ENCODE measurements around the gene NINJ1. TPM values are rescaled to one million over a fixed set of nuclear protein-coding genes. Genes with fewer than 3 reads are reported as not detected.
A peak's percentile ranks its signal among the peaks of the same experiment; 100 is the strongest.

NINJ1 gene
- total RNA-seq, 4 donors from 2014 or later: 12.6 to 61.3 (median 31.4) TPM

- H3K36me3 ChIP-seq: no peaks in the 10 kb centered on the region
- WGBS, 2 donors: 11% methylated on average over 3 of the region's 12 CpGs; no CpG with 5 or more reads in 1 of the 2 donors
- H3K4me1 ChIP-seq: peaks cover 63 to 97% (median 88%) of the 10 kb centered on the region in 3 donors
- H3K9me3 ChIP-seq: no peaks in the 10 kb centered on the region
- intact Hi-C loops (cut with DNase I): no loop called here
- H3K4me3 ChIP-seq: peak overlapping the region; percentile 69 to 88 (median 80)
- DNase-seq: no peak
- H3K27me3 ChIP-seq: no peaks in the 10 kb centered on the region
- no peak for TF ChIP-seq POLR2A (IDR thresholded peaks at IDR 0.05)
- no peak for TF ChIP-seq CTCF (IDR thresholded peaks at IDR 0.05)
- H3K27ac ChIP-seq: peak overlapping the region; percentile 89 to 97 (median 94)
Observed at GRCh38 chr9:93132287-93132927, 1.6 kb downstream of the NINJ1 start.

GRCh38 chr9:93131599-93132286, 2.3 kb downstream of the NINJ1 start:
- 67 to 69% methylated on average over 3 to 12 of the region's 13 CpGs for WGBS, 2 donors
- Histone ChIP-seq H3K27me3 (no peaks in the 10 kb centered on the region), H3K4me1 (peaks cover 62 to 97% (median 90%) of the 10 kb centered on the region in 3 donors), H3K9me3 (no peaks in the 10 kb centered on the region), H3K36me3 (no peaks in the 10 kb centered on the region), H3K27ac (peak overlapping the region; percentile 89 to 97 (median 94)), H3K4me3 (peak overlapping the region in 3 of 4 donors; percentile 69 to 88 (median 81))
- intact Hi-C loops (cut with DNase I): no loop called here
- no peak for DNase-seq
- no peak for TF ChIP-seq POLR2A (IDR thresholded peaks at IDR 0.05)
- no peak for TF ChIP-seq CTCF (IDR thresholded peaks at IDR 0.05)

GRCh38 chr9:93130861-93131481, 3.1 kb downstream of the NINJ1 start:
- DNase-seq: no peak
- intact Hi-C loops (cut with DNase I): no loop called here
- peak in 1 of 6 experiments; percentile 15 for TF ChIP-seq CTCF (IDR thresholded peaks at IDR 0.05)
- no peak for TF ChIP-seq POLR2A (IDR thresholded peaks at IDR 0.05)
- Histone ChIP-seq H3K4me1 (peaks cover 67 to 97% (median 90%) of the 10 kb centered on the region in 3 donors), H3K27me3 (no peaks in the 10 kb centered on the region), H3K27ac (peak overlapping the region; percentile 89 to 97 (median 94)), H3K36me3 (peaks cover 0 to 4% (median 0%) of the 10 kb centered on the region in 3 donors), H3K4me3 (peak overlapping the region in 1 of 4 donors; percentile 34), H3K9me3 (no peaks in the 10 kb centered on the region)
- WGBS, 2 donors: 13% methylated on average over 3 of the region's 15 CpGs; no CpG with 5 or more reads in 1 of the 2 donors

- no peak for DNase-seq
- H3K4me3 ChIP-seq: no peak overlapping the region
- H3K27me3 ChIP-seq: no peaks in the 10 kb centered on the region
- H3K4me1 ChIP-seq: peaks cover 67 to 97% (median 83%) of the 10 kb centered on the region in 3 donors
- TF ChIP-seq POLR2A (IDR thresholded peaks at IDR 0.05) (no peak), CTCF (IDR thresholded peaks at IDR 0.05) (no peak)
- peak overlapping the region; percentile 89 to 97 (median 94) for H3K27ac ChIP-seq
- no peaks in the 10 kb centered on the region for H3K9me3 ChIP-seq
- intact Hi-C loops (cut with DNase I): no loop called here
- H3K36me3 ChIP-seq: peaks cover 0 to 15% (median 0%) of the 10 kb centered on the region in 3 donors
- 45 to 49% methylated on average over 3 to 5 of the region's 11 CpGs for WGBS, 2 donors
Observed at GRCh38 chr9:93129691-93130500, 4.2 kb downstream of the NINJ1 start.
